ENCODE results near the gene STAG2.

STAG2 gene

DNA sequence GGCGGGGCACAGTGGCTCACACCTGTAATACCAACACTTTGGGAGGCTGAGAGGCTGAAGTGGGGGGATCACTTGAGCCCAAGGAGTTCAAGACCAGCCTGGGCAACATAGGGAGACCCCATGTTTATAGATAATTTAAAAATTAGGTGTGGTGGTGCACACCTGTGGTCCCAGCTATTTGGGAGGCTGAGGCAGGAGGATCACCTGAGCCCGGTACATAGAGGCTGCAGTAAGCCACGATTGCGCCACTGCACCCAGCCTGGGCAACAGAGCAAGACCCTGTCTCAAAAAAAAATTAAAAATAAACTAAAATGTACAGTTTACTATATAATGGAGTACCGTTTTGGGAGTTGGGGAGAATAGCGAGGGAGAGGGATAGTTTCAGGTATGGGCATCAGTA is 4.2 kb downstream of the STAG2 start:
- peaks cover 19% of the 10 kb centered on the region for H4K20me1 ChIP-seq (ENCODE audit: insufficient read depth, low read length)
- no peak overlapping the region for H3K4me3 ChIP-seq (ENCODE audit: low read length)
- H3K9ac ChIP-seq (ENCODE audit: low read length), result no peak overlapping the region
- H3K9me3 ChIP-seq (replicated peaks; ENCODE audit: insufficient read depth, low read length), result no peaks in the 10 kb centered on the region
- peaks cover 92% of the 10 kb centered on the region for H3K79me2 ChIP-seq (ENCODE audit: low read length)
- no peaks in the 10 kb centered on the region for H3K9me2 ChIP-seq (replicated peaks; ENCODE audit: insufficient read depth, low read length)
- H3K27ac ChIP-seq (ENCODE audit: low read length), result no peak overlapping the region
- peaks cover 18% of the 10 kb centered on the region for H3F3A ChIP-seq (ENCODE audit: insufficient read depth, low read length)
- no peak overlapping the region for H3K4me2 ChIP-seq (ENCODE audit: low read depth, low read length)
- H3K4me1 ChIP-seq (ENCODE audit: low read length), result no peaks in the 10 kb centered on the region
- no peak overlapping the region for H2AFZ ChIP-seq (ENCODE audit: low read length)
- H3K27me3 ChIP-seq (replicated peaks; ENCODE audit: insufficient read depth, low read length), result no peaks in the 10 kb centered on the region
- DNase-seq, result no peak
- no peaks in the 10 kb centered on the region for H3K36me3 ChIP-seq (replicated peaks; ENCODE audit: insufficient read depth, low read length)
- TF ChIP-seq, protein P1, sequence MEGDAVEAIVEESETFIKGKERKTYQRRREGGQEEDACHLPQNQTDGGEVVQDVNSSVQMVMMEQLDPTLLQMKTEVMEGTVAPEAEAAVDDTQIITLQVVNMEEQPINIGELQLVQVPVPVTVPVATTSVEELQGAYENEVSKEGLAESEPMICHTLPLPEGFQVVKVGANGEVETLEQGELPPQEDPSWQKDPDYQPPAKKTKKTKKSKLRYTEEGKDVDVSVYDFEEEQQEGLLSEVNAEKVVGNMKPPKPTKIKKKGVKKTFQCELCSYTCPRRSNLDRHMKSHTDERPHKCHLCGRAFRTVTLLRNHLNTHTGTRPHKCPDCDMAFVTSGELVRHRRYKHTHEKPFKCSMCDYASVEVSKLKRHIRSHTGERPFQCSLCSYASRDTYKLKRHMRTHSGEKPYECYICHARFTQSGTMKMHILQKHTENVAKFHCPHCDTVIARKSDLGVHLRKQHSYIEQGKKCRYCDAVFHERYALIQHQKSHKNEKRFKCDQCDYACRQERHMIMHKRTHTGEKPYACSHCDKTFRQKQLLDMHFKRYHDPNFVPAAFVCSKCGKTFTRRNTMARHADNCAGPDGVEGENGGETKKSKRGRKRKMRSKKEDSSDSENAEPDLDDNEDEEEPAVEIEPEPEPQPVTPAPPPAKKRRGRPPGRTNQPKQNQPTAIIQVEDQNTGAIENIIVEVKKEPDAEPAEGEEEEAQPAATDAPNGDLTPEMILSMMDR (IDR thresholded peaks at IDR 0.05; ENCODE audit: low read length), result no peak

DNA sequence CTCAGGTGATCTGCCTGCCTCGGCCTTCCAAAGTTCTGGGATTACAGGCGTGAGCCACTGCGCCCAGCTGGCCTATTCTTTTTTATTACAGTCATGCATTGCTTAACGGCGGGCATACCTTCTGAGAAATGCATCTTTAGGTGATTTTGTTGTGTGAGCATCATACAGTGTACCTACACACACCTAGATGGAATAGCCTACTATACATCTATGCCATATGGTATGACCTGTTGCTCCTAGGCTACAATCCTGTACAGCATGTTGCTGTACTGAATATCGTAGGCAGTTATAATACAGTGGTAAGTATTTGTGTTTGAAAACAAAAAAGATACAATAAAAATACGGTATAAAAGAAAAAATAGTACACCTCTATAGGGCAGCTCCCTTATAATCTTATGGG is 6.0 kb downstream of the STAG2 start:
- Histone ChIP-seq H3K36me3 (replicated peaks; ENCODE audit: insufficient read depth, low read length) (no peaks in the 10 kb centered on the region), H3K9me2 (replicated peaks; ENCODE audit: insufficient read depth, low read length) (no peaks in the 10 kb centered on the region), H3K27me3 (replicated peaks; ENCODE audit: insufficient read depth, low read length) (no peaks in the 10 kb centered on the region), H3K9ac (ENCODE audit: low read length) (no peak overlapping the region), H3K4me1 (ENCODE audit: low read length) (no peaks in the 10 kb centered on the region), H3K4me3 (ENCODE audit: low read length) (no peak overlapping the region), H2AFZ (ENCODE audit: low read length) (no peak overlapping the region), H3K4me2 (ENCODE audit: low read depth, low read length) (no peak overlapping the region), H3K9me3 (replicated peaks; ENCODE audit: insufficient read depth, low read length) (no peaks in the 10 kb centered on the region), H3K79me2 (ENCODE audit: low read length) (peaks cover 94% of the 10 kb centered on the region), H4K20me1 (ENCODE audit: insufficient read depth, low read length) (peaks cover 19% of the 10 kb centered on the region), H3F3A (ENCODE audit: insufficient read depth, low read length) (peaks cover 2% of the 10 kb centered on the region; the same call in 1 of the 2 replicates), H3K27ac (ENCODE audit: low read length) (no peak overlapping the region)
- DNase-seq, result no peak
- no peak for TF ChIP-seq EZH2 (optimal IDR thresholded peaks at IDR 0.05; ENCODE audit: low read depth, low read length)
- TF ChIP-seq, protein P1 (IDR thresholded peaks at IDR 0.05; ENCODE audit: low read length), result no peak
- TF ChIP-seq EZH2phosphoT487 (IDR thresholded peaks at IDR 0.05; ENCODE audit: low read length), result no peak

DNA sequence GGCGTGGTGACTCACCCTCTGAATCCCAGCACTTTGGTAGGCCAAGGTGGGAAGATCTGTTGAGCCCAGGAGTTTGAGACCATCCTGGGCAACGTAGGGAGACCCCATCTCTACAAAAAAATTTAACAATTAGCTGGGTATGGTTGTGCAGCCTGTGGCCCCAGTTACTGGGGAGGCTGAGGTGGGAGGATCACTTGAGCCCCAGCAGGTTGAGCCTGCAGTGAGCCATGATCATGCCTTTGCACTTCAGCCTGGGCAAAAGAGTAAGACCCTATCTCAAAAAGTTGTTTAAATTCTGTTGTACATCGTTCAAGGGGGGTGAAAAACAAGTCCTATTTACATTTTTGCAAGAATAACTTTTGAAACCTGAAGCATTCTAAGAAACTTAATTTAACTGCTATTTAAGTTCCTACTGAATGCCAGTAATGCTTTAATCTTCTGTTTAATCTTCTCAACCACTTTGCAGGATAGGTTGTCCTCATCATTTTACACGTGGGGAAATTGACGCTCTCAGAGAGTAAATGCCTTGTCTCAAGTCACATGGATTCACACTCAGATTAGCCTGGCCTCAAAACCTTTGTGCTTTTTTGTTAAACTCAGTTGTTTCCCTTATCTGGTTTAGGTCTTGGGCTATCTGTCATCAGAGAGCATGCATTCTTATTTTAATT is 7.0 kb downstream of the STAG2 start:
- Histone ChIP-seq H3K9me2 (replicated peaks; ENCODE audit: insufficient read depth, low read length) (no peaks in the 10 kb centered on the region), H3K27me3 (replicated peaks; ENCODE audit: insufficient read depth, low read length) (no peaks in the 10 kb centered on the region), H3K4me1 (ENCODE audit: low read length) (no peaks in the 10 kb centered on the region), H3K9ac (ENCODE audit: low read length) (no peak overlapping the region), H3K36me3 (replicated peaks; ENCODE audit: insufficient read depth, low read length) (no peaks in the 10 kb centered on the region), H3K4me2 (ENCODE audit: low read depth, low read length) (no peak overlapping the region), H3K79me2 (ENCODE audit: low read length) (peaks cover 97% of the 10 kb centered on the region), H3K27ac (ENCODE audit: low read length) (no peak overlapping the region), H3K4me3 (ENCODE audit: low read length) (no peak overlapping the region), H4K20me1 (ENCODE audit: insufficient read depth, low read length) (peaks cover 19% of the 10 kb centered on the region), H3K9me3 (replicated peaks; ENCODE audit: insufficient read depth, low read length) (no peaks in the 10 kb centered on the region), H2AFZ (ENCODE audit: low read length) (no peak overlapping the region), H3F3A (ENCODE audit: insufficient read depth, low read length) (no peaks in the 10 kb centered on the region)
- TF ChIP-seq, protein P1 (IDR thresholded peaks at IDR 0.05; ENCODE audit: low read length), result no peak
- no peak for TF ChIP-seq EZH2 (optimal IDR thresholded peaks at IDR 0.05; ENCODE audit: low read depth, low read length)
- TF ChIP-seq EZH2phosphoT487 (IDR thresholded peaks at IDR 0.05; ENCODE audit: low read length), result no peak
- DNase-seq, result no peak
